GM10266 (cell line): ENCODE results near the gene BIRC3.

Experiments
- DNase-seq: peaks from one replicate; pipeline ENCODE4 v3.0.0; 2012; ENCODE audit errors: extremely low spot score
- CTCF ChIP-seq: IDR thresholded peaks from 2 replicates; pipeline ENCODE4 v1.5.1; 2012; ENCODE audit warnings: mild to moderate bottlenecking, low read depth; ENCODE audit not compliant: control insufficient read depth, insufficient read depth; ENCODE audit errors: missing control alignments

The BIRC3 gene

GRCh38 chr11:102387043-102387781 is 69.9 kb downstream of the BIRC3 start:
- TF ChIP-seq CTCF, result no peak
- DNase-seq, result no peak
